Choroid plexus epithelial cell (primary cell): ENCODE measurements around the gene ANAPC16.
A peak's percentile ranks its signal among the peaks of the same experiment; 100 is the strongest.
"Not testable (repeated sequence)": the region's sequence is repeated elsewhere in the genome, so short reads cannot be mapped to it uniquely, and the experiment has no call there.

ENCODE experiments used
- DNase-seq: peaks from one replicate; pipeline ENCODE4 v3.0.0-alpha.2; 2010; ENCODE audit warnings: low read depth
- H3K4me3 ChIP-seq: 2 replicates; pipeline ENCODE4 v1.5.1; 2011; ENCODE audit warnings: low read depth, mild to moderate bottlenecking, control low read depth, low read length, moderate library complexity
- CTCF ChIP-seq: conservative IDR thresholded peaks from 2 replicates; pipeline ENCODE4 v1.5.1; 2011; ENCODE audit warnings: low read depth, mild to moderate bottlenecking, control low read depth, inconsistent platforms, low read length, moderate library complexity

Gene ANAPC16

GRCh38 chr10:72243822-72244437, 28.1 kb downstream of the ANAPC16 start:
- peak; percentile 65 for TF ChIP-seq CTCF
- DNase-seq = peak; percentile 98
- H3K4me3 ChIP-seq = no peak overlapping the region

- DNase-seq = no peak
- no peak overlapping the region for H3K4me3 ChIP-seq
- TF ChIP-seq CTCF = no peak
Measured at GRCh38 chr10:72244573-72245038, 28.8 kb downstream of the ANAPC16 start.

- no peak for DNase-seq
- H3K4me3 ChIP-seq = no peak overlapping the region
- TF ChIP-seq CTCF = no peak
Measured at GRCh38 chr10:72245949-72246525, 30.2 kb downstream of the ANAPC16 start.

- DNase-seq = peak; percentile 95
- no peak for TF ChIP-seq CTCF
- H3K4me3 ChIP-seq = peak overlapping the region; percentile 1
Measured at GRCh38 chr10:72248468-72249151, 32.8 kb downstream of the ANAPC16 start.

GRCh38 chr10:72249176-72249862, 33.5 kb downstream of the ANAPC16 start:
- DNase-seq, H3K4me3 ChIP-seq: not testable (repeated sequence)

GRCh38 chr10:72250666-72251065, 34.9 kb downstream of the ANAPC16 start:
- no peak for TF ChIP-seq CTCF
- no peak overlapping the region for H3K4me3 ChIP-seq
- peak; percentile 94 for DNase-seq

DNA sequence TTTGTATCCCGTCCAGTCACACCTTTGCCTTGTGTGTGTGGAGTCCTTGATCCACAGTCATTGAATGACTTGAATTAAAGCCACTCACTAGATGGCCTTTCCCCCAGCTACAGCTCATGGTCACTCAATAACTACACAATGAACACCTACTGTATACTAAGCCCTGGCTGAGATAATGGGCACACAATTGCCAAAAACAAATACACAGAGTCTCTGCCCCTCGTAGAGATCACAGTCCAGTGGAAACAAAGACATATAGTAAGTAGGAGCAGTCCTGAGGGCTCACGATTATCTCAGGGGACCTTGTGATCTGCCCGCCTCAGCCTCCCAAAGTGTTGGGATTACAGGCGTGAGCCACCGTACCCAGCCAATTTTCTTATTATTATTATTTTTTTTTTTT, 35.8 kb downstream of the ANAPC16 start:
- DNase-seq = no peak
- TF ChIP-seq CTCF = no peak
- no peak overlapping the region for H3K4me3 ChIP-seq
